ENCODE data around the gene MIER1.
A peak's percentile ranks its signal among the peaks of the same experiment; 100 is the strongest.

MIER1 gene

DNA sequence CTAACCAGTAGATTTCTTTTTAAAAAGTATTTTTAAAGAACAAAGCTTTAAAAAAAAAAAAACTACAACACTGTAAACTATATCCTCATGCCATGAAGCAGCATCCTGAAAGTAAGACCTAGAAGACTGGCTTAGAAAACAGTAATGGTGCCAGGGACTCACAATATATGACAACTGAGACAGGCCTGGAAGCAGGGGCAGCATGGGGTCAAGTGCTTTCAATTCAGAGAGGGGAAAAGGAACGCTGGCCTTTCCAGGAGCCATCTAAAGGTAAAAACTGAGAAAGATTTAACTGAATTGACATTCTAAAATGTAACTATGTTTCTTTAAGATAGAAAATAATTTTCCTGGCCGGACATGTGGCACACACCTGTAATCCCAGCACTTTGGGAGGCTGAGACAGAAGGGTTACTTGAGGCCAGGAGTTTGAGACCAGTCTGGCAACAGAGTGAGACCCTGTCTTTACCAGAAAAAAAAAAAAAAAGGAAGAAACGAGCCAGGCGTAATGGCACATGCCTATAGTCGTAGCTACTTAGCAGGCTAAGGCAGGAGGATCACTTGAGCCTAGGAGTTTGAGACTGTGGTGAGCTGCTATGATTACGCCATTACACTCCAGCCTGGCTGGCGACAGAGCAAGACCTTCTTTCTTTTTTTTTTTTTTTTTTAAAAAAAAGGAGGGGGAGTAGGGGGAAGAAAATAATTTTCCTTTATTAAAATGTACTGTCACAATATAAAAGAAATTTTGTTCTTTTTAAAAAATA is 75.0 kb downstream of the MIER1 start:
- DNase-seq (ENCODE audit: low spot score) = no peak

- no peak for DNase-seq (ENCODE audit: low spot score)
Measured at GRCh38 chr1:67001682-67002425, 77.1 kb downstream of the MIER1 start.

DNA sequence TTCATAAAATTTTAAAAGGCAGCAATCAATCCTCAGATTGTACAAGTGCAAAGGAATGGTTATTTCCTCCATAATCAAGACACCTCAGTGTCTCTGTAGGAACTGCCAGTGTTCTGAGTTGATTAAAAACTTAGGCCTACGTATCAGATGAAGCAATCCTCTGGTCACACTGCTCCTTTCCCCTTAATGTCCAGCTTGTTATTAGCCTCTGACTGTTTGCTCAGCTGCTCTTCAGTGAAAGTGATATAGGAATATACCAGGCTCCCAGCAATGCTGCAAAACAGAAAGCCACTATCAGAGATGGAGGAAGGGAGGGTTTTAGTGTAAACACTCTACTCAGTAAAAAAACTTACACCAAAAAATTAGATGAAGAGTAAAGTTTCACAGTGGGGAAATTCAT is 79.4 kb downstream of the MIER1 start:
- DNase-seq (ENCODE audit: low spot score) = no peak

DNA sequence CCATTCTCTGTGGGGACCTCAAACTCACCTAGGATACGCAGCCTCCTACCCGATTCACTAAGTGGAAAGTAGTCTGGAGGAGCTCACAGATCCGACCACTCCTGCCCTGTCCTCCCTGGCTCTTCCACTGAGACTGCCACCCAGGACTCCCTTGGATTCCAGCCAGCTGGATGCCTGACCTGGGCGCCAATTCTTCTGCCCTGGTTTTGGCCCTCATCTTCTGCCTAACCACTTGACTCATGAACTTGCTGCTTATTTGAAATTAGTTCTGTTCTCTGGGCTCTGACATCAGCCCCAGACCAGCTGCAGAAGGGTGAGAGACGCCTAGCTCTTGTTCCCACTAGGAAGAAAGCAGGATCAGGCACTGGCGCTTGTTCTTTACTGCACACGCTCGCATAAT is 80.3 kb downstream of the MIER1 start:
- DNase-seq (ENCODE audit: low spot score) = peak; percentile 41

DNA sequence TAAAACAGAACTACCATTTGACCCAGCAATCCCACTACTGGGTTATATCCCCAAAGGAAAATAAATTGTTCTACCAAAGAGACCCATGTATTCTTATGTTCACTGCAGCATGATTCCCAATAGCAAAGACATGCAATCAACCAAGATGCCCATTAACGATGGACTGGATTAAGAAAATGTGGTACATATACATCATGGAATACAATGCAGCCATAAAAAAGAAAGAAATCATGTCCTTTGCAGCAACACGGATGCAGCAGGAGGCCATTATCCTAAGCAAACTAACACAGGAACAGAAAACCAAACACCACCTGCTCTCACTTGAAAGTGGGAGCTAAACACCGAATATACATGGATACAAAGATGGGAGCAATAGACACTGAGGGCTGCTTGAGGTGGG is 85.0 kb downstream of the MIER1 start:
- no peak for DNase-seq (ENCODE audit: low spot score)

- no peak for DNase-seq (ENCODE audit: low spot score)
Measured at GRCh38 chr1:67013573-67013972, 88.8 kb downstream of the MIER1 start.

DNA sequence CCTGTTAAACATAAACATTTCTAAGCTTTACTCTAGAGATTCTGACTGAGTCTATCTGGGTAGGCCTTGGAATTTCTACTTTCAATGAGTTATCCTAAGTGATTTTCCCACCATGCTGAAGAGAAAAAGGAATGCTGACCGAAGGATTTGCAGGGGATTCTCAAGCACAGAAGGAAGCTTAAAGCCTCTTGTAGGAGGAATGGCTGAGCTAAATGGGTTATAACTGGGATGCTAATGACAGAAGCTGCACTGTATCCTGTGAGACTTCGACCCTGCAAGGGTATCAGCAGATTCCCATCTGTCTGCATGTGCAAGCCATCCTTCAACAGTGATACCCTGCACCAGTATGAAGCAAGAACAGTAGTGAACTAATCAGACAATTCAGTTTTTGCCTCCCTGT is 93.8 kb downstream of the MIER1 start:
- DNase-seq (ENCODE audit: low spot score) = no peak

GRCh38 chr1:67019121-67019520 is 94.3 kb downstream of the MIER1 start:
- DNase-seq (ENCODE audit: low spot score) = no peak

GRCh38 chr1:67019600-67020136 is 94.9 kb downstream of the MIER1 start:
- DNase-seq (ENCODE audit: low spot score) = peak; percentile 67

GRCh38 chr1:67020304-67020703 is 95.5 kb downstream of the MIER1 start:
- no peak for DNase-seq (ENCODE audit: low spot score)

GRCh38 chr1:67020765-67021164 is 96.0 kb downstream of the MIER1 start:
- no peak for DNase-seq (ENCODE audit: low spot score)

DNA sequence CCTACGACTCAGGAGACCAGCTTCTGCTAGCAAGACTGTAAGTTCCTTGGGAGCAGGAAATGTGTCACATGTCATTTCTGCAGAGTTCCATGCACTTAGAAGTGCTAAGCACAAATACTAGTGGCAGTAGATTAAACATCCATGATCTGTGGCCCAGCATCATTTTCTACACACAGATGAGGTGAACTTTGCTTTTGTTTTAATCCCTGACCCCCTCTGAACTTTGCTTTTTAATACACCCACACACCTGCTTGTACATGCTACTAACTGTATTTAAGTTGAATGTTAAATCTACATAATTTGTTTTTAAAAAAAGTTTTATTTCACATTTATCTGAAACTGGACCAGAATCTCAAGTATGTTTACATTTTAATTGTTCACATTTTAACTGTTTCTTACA is 104.7 kb downstream of the MIER1 start:
- DNase-seq (ENCODE audit: low spot score) = no peak

- no peak for DNase-seq (ENCODE audit: low spot score)
Measured at GRCh38 chr1:67031121-67031858, 106.5 kb downstream of the MIER1 start.

DNA sequence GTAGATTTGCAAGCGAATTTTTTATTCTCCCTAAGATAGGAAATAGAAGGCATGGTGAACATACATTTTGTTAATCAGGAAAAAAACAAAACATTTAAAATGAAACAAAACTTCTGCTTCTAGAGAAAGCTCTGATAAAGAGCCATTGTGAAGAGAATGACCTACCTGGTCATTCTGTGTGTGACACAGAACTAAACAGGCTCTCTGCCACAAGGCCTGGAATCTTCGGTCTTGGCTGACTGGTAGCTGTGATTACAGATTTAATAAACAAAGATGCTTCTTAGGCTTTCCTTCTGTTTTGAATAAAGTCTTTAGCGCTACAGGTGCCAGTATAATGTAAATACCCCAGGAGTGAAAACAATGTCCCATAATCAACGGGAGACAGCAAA is 107.1 kb downstream of the MIER1 start:
- no peak for DNase-seq (ENCODE audit: low spot score)
